Measurements from ENCODE around the gene APOL2.
"Not testable (repeated sequence)": the region's sequence is repeated elsewhere in the genome, so short reads cannot be mapped to it uniquely, and the experiment has no call there.

The APOL2 gene

GRCh38 chr22:36246718-36247117, 7.4 kb upstream of the APOL2 start:
- H3K4me3 ChIP-seq (ENCODE audit: low read depth, low read length), result no peak overlapping the region
- DNase-seq (ENCODE audit: low read depth), result no peak

GRCh38 chr22:36245805-36246356, 6.6 kb upstream of the APOL2 start:
- DNase-seq (ENCODE audit: low read depth), result no peak
- H3K4me3 ChIP-seq (ENCODE audit: low read depth, low read length), result no peak overlapping the region

- H3K4me3 ChIP-seq (ENCODE audit: low read depth, low read length), result no peak overlapping the region
- no peak for DNase-seq (ENCODE audit: low read depth)
Measured at GRCh38 chr22:36244522-36245391, 5.4 kb upstream of the APOL2 start.

GRCh38 chr22:36243986-36244385, 4.7 kb upstream of the APOL2 start:
- no peak overlapping the region for H3K4me3 ChIP-seq (ENCODE audit: low read depth, low read length)
- DNase-seq (ENCODE audit: low read depth), result no peak

GRCh38 chr22:36239150-36239400, 252 bp downstream of the APOL2 start:
- DNase-seq (ENCODE audit: low read depth), result no peak
- peak overlapping the region; percentile 72 for H3K4me3 ChIP-seq (ENCODE audit: low read depth, low read length)

- no peak for DNase-seq (ENCODE audit: low read depth)
- peak overlapping the region; percentile 72 for H3K4me3 ChIP-seq (ENCODE audit: low read depth, low read length)
Measured at GRCh38 chr22:36238373-36239149, 766 bp downstream of the APOL2 start.

GRCh38 chr22:36237462-36238372, 1.6 kb downstream of the APOL2 start:
- no peak for DNase-seq (ENCODE audit: low read depth)
- peak overlapping the region; percentile 72 for H3K4me3 ChIP-seq (ENCODE audit: low read depth, low read length)

- DNase-seq (ENCODE audit: low read depth), result no peak
- H3K4me3 ChIP-seq (ENCODE audit: low read depth, low read length), result no peak overlapping the region
Measured at GRCh38 chr22:36236388-36237319, 2.7 kb downstream of the APOL2 start.

- DNase-seq (ENCODE audit: low read depth), result no peak
Measured at GRCh38 chr22:36235585-36235984, 3.7 kb downstream of the APOL2 start.

GRCh38 chr22:36234919-36235318, 4.4 kb downstream of the APOL2 start:
- no peak for DNase-seq (ENCODE audit: low read depth)
- no peak overlapping the region for H3K4me3 ChIP-seq (ENCODE audit: low read depth, low read length)

More at GRCh38 chr22:36235585-36235984, 3.7 kb downstream of the APOL2 start:
- no peak overlapping the region for H3K4me3 ChIP-seq (ENCODE audit: low read depth, low read length)

GRCh38 chr22:36234213-36234612, 5.1 kb downstream of the APOL2 start:
- no peak for DNase-seq (ENCODE audit: low read depth)
- no peak overlapping the region for H3K4me3 ChIP-seq (ENCODE audit: low read depth, low read length)

GRCh38 chr22:36233796-36234195, 5.5 kb downstream of the APOL2 start:
- no peak for DNase-seq (ENCODE audit: low read depth)
- no peak overlapping the region for H3K4me3 ChIP-seq (ENCODE audit: low read depth, low read length)

GRCh38 chr22:36232715-36233401, 6.5 kb downstream of the APOL2 start:
- no peak overlapping the region for H3K4me3 ChIP-seq (ENCODE audit: low read depth, low read length)
- no peak for DNase-seq (ENCODE audit: low read depth)

GRCh38 chr22:36231051-36231450, 8.3 kb downstream of the APOL2 start:
- not testable (repeated sequence) for DNase-seq (ENCODE audit: low read depth)

GRCh38 chr22:36229649-36230048, 9.7 kb downstream of the APOL2 start:
- H3K4me3 ChIP-seq (ENCODE audit: low read depth, low read length); DNase-seq (ENCODE audit: low read depth): not testable (repeated sequence)

More at GRCh38 chr22:36231051-36231450, 8.3 kb downstream of the APOL2 start:
- H3K4me3 ChIP-seq (ENCODE audit: low read depth, low read length), result not testable (repeated sequence)

- no peak overlapping the region for H3K4me3 ChIP-seq (ENCODE audit: low read depth, low read length)
- DNase-seq (ENCODE audit: low read depth), result no peak
Measured at GRCh38 chr22:36228944-36229343, 10.4 kb downstream of the APOL2 start.

- not testable (repeated sequence) for DNase-seq (ENCODE audit: low read depth); H3K4me3 ChIP-seq (ENCODE audit: low read depth, low read length)
Measured at GRCh38 chr22:36228369-36228768, 11.0 kb downstream of the APOL2 start.

- no peak overlapping the region for H3K4me3 ChIP-seq (ENCODE audit: low read depth, low read length)
- no peak for DNase-seq (ENCODE audit: low read depth)
Measured at GRCh38 chr22:36227806-36228205, 11.5 kb downstream of the APOL2 start.
